ENCODE results near the gene STK39.

The STK39 gene

GRCh38 chr2:167925758-167926157, 321.6 kb downstream of the STK39 start:
- TF ChIP-seq ZFX (IDR thresholded peaks at IDR 0.05) (no peak), CTCF (conservative IDR thresholded peaks at IDR 0.05) (no peak)
- no peak overlapping the region for H3K27ac ChIP-seq

- no peak overlapping the region for H3K27ac ChIP-seq
- TF ChIP-seq ZFX (IDR thresholded peaks at IDR 0.05) (no peak), CTCF (conservative IDR thresholded peaks at IDR 0.05) (no peak)
Observed at GRCh38 chr2:167924556-167924955, 322.8 kb downstream of the STK39 start.

- TF ChIP-seq ZFX (IDR thresholded peaks at IDR 0.05), result no peak
- no peak for TF ChIP-seq CTCF (conservative IDR thresholded peaks at IDR 0.05)
- H3K27ac ChIP-seq, result no peak overlapping the region
Observed at GRCh38 chr2:167916756-167917155, 330.6 kb downstream of the STK39 start.

GRCh38 chr2:167914969-167915368, 332.4 kb downstream of the STK39 start:
- H3K27ac ChIP-seq, result no peak overlapping the region
- TF ChIP-seq CTCF (conservative IDR thresholded peaks at IDR 0.05) (no peak), ZFX (IDR thresholded peaks at IDR 0.05) (no peak)

GRCh38 chr2:167908786-167909185, 338.6 kb downstream of the STK39 start:
- no peak overlapping the region for H3K27ac ChIP-seq
- TF ChIP-seq CTCF (conservative IDR thresholded peaks at IDR 0.05), result no peak
- TF ChIP-seq ZFX (IDR thresholded peaks at IDR 0.05), result no peak

GRCh38 chr2:167905668-167906067, 341.7 kb downstream of the STK39 start:
- no peak for TF ChIP-seq CTCF (conservative IDR thresholded peaks at IDR 0.05)
- TF ChIP-seq ZFX (IDR thresholded peaks at IDR 0.05), result no peak
- H3K27ac ChIP-seq, result no peak overlapping the region

All from C4-2B (cell line).